Cortex of kidney (tissue), 1 donor: ENCODE results near the gene NRSN2.

Experiments used
- DNase-seq: peaks from one replicate; lab custom pipeline; 2025; lab: John Stamatoyannopoulos, UW

The NRSN2 gene

DNA sequence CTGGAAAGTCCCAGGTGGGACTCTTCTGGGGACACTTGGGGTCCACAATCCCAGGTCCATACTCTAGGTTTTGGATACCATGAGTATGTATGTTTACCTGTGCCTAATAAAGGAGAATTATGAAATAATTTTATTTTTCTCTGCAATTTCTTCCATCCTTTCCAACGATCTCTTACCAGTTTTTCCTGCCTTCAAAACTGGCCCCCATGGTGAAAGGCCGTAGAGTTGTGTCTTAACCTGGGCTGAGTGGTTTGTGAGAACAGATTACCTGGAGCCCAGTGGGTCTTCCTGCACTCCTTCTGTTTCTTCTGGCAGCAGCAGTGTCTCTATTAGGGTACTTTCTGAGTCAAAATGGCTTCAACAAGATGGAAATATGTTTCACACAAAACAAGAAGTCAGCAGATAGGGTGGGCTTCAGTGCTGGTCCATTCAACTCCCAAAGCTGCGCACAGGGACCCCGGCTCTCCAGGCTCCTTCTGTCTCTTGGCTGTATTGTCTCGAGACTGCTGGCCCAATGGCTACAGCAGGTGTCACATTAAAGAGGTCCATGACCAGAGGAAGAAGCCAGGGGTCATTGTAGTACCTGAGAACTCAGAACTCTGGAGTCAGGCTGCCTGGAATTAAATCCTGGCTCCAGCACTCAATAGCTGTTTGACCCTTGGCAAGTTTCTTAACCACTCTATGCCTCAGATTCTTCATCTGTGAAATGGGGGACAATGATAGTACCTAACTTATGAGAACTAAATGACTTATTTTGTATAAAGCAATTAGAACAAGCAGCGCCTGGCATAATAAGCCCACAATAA, 50.7 kb downstream of the NRSN2 start:
- DNase-seq, result no peak

DNA sequence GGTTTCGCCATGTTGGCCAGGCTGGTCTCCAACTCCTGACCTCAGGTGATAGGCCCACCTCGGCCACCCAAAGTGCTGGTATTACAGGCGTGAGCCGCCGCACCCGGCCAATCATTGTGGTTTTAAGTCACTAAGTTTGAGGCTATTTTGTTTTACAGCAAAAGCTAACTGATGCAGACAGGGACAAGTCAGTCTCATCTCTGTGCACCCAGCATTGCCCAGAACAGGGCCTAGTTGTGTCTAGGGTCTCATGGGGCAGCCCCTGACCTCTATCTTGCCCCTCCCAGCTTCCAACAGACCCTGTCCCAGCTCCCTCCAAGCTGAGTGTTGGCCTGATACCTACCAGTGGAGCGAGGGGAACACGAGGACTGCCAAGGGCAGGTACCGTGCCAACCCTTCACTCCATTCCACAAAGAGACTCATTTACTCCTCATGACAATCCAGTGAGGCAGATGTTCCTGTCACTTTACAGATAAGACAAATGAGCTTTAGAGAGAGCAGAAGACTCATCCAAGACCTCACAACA, 52.3 kb downstream of the NRSN2 start:
- DNase-seq, result no peak

DNA sequence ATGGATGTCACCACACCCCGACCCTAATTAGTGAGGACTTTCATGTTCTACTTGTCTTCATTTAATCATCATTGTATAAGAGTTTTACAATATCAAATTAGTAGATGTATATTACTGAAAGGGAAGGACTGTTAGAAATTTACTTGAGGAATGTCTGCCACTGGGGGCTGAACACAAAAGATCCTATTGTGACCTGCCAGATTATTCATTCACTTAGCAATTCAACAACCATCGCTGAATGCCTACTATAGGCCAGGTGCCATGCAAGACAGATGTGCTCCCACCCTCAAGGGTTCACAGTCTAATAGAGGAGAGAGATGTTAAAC, 53.2 kb downstream of the NRSN2 start:
- DNase-seq, result no peak

DNA sequence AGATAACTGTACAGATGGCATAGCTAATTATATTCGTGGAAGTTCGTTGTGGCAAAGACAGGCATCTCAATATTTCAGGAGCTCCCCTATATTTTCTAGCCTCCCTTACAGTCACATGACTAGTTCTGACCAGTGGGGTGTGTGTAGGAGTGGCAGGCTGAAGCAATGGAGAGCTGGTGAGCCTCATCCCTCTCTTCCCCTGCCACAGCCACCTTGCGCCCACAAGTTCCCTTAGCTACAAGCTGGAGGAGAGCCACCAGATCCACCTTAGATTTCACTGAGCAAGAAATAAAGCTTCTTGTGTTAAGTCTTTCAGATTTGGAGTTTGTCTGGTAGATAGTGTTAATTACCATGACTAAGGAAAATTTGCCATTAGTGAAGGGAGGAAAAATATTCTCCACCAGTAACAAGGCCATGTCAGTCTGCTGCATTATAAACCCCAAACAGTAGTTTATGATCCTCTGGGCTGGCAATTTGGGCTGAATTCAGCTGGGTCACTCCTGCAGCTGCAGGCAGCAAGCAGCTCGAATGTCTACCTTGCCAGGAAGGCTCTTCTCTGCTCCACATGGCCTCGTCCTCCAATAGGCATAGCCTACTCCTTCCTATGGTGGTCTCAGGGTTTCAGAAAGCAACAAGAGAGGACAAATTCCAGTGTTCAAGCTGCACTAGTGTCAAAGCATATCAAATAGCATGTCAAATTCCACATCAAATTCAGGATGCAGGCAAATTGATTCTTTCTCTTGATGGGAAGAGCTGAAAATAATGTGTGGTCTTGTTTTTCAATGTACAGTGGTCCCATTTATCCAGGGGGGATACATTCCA, 53.8 kb downstream of the NRSN2 start:
- DNase-seq, result no peak

DNA sequence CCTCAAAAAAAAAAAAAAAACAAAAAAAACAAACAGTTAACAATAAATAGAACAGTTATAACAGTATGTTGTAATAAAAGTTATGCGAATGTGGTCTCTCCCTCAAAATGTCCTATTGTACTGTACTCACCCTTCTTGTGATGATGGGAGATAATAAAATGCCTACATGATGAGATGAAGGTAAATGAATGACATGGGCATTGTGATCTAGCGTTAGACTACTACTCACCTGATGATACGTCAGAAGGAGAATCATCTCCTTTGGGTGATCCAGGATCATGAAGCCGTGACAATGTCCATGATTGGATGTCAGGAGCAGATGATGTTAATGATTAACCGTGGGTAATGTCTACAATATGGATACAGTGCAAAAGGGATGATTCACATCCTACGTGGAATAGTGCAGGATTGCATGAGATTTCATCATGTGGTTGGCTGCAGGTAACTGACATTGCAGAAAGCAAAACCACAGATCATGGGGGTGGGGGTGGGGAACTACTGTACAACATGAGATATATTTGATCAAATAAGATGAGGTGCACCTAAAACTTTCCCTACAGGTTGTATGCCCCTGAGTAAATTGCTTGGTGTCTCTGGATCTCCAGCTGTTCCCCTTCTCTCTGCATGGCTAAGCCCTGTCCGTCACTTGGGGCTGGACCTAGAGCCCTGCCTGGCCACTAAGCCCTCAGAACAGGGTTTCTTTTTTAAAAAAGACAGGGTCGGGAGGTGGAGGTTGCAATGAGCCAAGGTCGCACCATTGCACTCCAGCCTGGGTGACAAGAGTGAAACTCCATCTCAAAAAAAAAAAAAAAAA, 55.0 kb downstream of the NRSN2 start:
- DNase-seq, result no peak

DNA sequence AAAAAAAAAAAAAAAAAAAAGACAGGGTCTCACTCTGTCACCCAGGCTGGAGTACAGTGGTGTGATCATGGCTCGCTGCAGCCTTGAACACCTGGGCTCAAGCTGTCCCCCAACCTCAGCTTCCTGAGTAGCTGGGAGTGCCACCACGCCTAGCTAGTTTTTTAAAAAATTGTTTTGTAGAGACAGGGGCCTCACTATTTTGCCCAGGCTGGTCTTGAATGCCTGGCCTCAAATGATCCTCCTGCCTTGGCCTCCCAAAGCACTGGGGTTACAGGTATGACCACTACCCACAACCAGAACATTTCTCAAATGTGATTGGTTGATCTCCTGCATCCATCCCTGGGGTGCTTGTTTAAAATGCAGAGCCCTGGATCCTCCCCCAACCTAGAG, 55.6 kb downstream of the NRSN2 start:
- no peak for DNase-seq

DNA sequence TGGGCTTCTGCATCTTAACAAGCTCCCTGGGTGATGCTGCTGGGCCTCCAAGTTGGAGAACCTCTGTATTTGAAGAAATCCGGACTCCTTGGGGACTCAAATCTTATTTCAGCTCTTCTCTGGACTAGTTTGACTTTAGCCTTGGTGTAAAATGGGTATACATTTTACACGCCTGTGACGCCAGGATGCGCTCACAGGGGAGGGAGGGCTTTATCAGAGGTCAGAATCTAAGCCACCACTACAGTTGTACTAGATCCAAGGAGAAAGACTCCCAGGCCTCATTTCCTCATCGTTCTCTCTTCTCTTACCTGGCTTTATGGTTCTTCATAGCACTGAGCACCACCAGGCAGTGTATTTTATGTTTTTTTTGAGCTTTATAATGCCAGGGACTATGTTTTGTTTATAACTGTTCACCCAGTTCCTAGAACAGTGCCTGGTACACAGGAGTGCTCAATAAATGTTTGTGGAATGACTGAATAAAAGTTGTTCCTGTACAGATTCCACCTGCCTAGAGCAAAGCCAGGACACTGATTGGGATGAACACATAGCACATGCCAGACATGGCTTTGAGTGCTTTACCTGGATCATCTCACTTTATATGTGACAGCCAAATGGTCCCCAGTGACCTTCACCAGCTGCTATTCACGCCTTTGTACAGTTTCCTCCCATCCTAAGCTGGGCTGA, 56.1 kb downstream of the NRSN2 start:
- no peak for DNase-seq

DNA sequence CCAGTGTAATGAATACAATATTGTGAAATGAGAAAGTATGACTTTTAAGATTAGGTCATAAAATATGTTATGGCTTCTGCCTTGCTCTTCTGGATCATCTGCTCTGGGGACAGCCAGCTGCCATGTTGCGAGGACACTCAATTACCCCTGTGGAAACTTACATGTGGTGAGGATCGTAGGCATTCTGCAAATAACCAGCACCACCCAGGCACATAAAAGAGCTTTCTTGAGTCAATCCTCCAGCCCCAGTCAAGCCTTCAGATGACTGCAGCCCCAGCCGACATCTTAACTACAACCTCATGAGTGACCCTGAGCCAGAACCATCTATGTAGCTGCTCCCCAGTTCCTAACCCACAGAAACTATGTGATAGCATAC, 56.7 kb downstream of the NRSN2 start:
- DNase-seq, result no peak

DNA sequence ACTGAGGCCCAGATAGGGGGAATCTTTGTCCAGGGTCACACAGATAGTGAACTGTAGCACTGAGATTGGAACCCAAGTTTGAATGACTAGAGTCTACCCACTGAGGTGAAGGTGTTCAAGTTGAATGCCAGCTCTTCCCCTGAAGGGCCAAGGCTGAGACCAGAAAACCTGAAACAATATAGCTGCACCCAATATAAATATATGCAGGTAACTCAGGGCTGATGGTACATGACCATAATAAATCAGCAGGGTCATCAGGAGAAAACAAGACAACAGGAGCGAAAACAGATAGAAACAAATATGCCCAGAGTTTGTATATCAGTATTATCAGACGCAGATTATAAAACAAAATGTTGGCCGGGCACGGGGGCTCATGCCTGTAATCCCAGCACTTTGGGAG, 57.2 kb downstream of the NRSN2 start:
- no peak for DNase-seq
